Measurements from ENCODE around the gene DFFA. TPM values are rescaled to one million over a fixed set of nuclear protein-coding genes. Genes with fewer than 3 reads are reported as not detected.

DFFA gene
- total and polyA plus RNA-seq, 8 donors = 37.6 to 45.6 (median 42.3) TPM

DNA sequence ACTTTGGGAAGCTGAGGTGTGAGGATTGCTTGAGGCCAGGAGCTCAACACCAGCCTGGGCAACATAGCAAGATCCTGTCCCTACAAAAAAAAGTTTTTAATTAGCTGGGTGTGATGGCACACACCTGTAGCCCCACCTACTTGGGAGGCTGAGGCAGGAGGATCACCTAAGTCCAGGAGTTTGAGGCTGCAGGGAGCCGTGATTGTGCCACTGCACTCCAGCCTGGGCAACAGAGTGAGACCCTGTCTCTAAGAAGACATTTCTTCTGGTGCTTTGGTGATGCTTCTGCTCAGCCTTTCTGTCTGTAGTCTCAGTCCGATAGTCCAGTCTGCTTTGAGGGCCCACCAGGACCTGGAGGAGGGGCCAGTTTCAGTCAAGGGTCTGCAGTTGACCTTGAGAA lies 65.1 kb downstream of the DFFA start:
- Histone ChIP-seq H3K27ac (peak overlapping the region in 1 of 2 donors; percentile 18), H3K9me3 (no peaks in the 10 kb centered on the region), H3K27me3 (no peaks in the 10 kb centered on the region), H3K4me1 (peaks cover 0 to 17% of the 10 kb centered on the region in 2 donors), H3K4me3 (no peak overlapping the region), H3K36me3 (peaks cover 0 to 99% of the 10 kb centered on the region in 2 donors)
- no peak for TF ChIP-seq CTCF (IDR thresholded peaks at IDR 0.05)
- no peak for ATAC-seq
- intact Hi-C loops (cut with DNase I) = no loop called here
- no peak for DNase-seq

Other genes with a start within 250 kb of the DFFA start
- gene PGD, start 73.5 kb downstream of the DFFA start, total RNA-seq = 100 to 1,000 TPM; 130 to 277 TPM
- 100 to 1,000 TPM; 142 to 173 (median 157) TPM for gene PGD, start 73.5 kb downstream of the DFFA start, polyA plus RNA-seq (ENCODE audit: insufficient read length in 6 of 6)
- 10 to 100 TPM; 13.5 to 17.6 TPM for gene CENPS, start 42.1 kb downstream of the DFFA start, total RNA-seq
- 10 to 100 TPM; 18.1 to 23.1 (median 22.2) TPM for gene CENPS, start 42.1 kb downstream of the DFFA start, polyA plus RNA-seq (ENCODE audit: insufficient read length in 6 of 6)
- under 1 TPM; 0.37 to 0.44 TPM for gene CORT, start 22.5 kb downstream of the DFFA start, total RNA-seq
- 1 to 10 TPM; 1.4 to 1.9 (median 1.7) TPM for gene CORT, start 22.5 kb downstream of the DFFA start, polyA plus RNA-seq (ENCODE audit: insufficient read length in 6 of 6)
- 10 to 100 TPM; 18.9 to 20.8 TPM for gene PEX14, start 2.4 kb upstream of the DFFA start, total RNA-seq
- gene PEX14, start 2.4 kb upstream of the DFFA start, polyA plus RNA-seq (ENCODE audit: insufficient read length in 6 of 6) = 10 to 100 TPM; 17.3 to 22.9 (median 21.2) TPM